ENCODE results near the gene PIN1. TPM values are rescaled to one million over a fixed set of nuclear protein-coding genes. Genes with fewer than 3 reads are reported as not detected.
"Not testable (repeated sequence)": the region's sequence is repeated elsewhere in the genome, so short reads cannot be mapped to it uniquely, and the experiment has no call there.

The PIN1 gene
- total RNA-seq: 57.0 TPM
- long read RNA-seq, full-length matches to known transcripts: 119 of 144 reads
- long read RNA-seq, partial matches to known transcripts: 4 of 144 reads
- long read RNA-seq, other reads (novel, unspliced or antisense): 21 of 144 reads

DNA sequence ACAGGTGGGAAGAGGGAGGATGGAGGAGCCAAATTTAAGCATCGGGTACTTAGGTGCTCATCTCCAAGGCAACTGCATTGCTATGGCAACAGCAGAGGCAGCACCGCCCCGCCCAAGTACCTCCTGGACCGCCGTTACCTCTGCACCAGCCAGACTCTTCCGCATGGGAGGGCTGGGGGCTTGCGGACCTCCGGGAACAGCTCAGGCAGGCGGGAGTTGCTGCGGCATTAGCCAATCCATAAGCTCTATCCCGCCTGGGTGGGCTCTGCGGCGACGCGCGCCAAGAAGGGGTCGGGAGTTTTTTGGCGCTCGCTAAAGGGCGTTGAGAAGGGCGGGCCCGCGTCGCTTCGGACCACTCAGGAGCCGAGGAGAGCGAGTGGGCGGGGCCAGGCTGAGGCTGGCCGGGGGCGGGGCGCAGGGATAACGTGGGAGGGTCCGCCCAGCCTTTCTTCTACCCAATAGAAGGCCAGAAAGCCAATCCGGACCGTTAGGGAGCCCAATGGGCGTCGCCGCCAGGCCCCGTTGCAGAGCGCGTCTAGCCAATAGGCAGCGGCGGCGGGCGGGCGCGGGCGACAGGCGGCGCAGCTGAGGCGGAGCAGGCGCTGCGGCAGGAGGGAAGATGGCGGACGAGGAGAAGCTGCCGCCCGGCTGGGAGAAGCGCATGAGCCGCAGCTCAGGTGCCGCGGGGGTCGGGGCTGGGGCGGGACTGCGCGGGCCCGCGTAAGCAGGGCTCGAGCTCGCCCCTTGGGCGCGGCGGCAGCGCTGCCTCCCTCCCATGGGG is at the start of gene PIN1:
TSS of gene PIN1 (plus strand) at position 593 of the 781 bp plus-strand sequence. CDS start at position 620, 27 bp downstream.
- Histone ChIP-seq H3K4me3 (peak within 1 kb of the TSS; percentile 98), H3K9me3 (no peaks in the 10 kb centered on the region), H3K27me3 (ENCODE audit: low read depth) (no peaks in the 10 kb centered on the region), H3K27ac (peak within 1 kb of the TSS; percentile 83), H3K36me3 (peaks cover 31% of the 10 kb centered on the region), H3K4me1 (peaks cover 16% of the 10 kb centered on the region)
- TF ChIP-seq, protein P1, sequence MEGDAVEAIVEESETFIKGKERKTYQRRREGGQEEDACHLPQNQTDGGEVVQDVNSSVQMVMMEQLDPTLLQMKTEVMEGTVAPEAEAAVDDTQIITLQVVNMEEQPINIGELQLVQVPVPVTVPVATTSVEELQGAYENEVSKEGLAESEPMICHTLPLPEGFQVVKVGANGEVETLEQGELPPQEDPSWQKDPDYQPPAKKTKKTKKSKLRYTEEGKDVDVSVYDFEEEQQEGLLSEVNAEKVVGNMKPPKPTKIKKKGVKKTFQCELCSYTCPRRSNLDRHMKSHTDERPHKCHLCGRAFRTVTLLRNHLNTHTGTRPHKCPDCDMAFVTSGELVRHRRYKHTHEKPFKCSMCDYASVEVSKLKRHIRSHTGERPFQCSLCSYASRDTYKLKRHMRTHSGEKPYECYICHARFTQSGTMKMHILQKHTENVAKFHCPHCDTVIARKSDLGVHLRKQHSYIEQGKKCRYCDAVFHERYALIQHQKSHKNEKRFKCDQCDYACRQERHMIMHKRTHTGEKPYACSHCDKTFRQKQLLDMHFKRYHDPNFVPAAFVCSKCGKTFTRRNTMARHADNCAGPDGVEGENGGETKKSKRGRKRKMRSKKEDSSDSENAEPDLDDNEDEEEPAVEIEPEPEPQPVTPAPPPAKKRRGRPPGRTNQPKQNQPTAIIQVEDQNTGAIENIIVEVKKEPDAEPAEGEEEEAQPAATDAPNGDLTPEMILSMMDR (IDR thresholded peaks at IDR 0.05): peak; percentile 80
- DNase-seq (peak; percentile 100), ATAC-seq (peak; percentile 99 to 100)
- intact Hi-C loops (cut with DNase I): no loop called here

DNA sequence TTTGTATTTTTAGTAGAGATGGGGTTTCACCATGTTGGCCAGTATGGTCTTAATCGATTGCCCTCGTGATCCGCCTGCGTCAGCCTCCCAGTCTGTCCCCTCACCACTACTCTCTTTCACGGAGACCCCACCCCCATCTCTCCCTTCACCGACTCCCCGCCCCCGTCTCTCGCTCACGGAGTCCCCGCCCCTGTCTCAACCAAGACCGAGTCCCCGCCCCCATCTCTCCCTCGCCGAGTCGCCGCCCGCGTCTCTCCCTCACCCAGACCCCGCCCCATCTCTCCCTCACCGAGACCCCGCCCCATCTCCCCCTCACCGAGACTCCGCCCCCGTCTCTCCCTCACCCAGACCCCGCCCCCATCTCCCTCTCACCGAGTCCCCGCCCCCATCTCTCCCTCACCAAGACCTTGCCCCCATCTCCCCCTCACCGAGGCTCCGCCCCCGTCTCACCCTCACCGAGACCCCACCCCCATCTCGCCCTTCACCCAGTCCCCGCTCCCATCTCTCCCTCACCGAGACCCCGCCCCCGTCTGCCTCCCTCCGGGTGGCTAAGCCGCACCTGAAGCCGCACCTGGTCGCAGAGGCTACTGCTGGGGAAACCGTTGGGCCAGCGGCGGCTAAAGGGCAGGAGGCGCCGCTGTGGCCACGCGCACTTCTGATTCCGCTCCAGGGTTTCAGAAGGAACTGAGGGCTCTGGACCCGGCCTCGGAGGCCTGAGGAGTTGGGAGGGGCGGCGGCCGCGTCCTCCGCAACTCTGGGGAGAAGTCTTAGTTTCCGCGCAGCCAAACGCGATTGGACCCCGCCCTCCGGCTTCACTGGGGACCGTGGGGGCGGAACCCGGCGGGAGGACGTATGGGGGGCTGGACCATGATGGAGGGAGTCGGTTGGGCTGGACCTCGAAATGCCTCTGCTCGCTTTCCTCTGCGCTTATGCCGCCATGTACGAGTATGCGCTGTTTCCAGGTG is 49.5 kb upstream of the PIN1 start:
- peak overlapping the region; percentile 76 for H3K4me3 ChIP-seq
- peak; percentile 95 to 97 for ATAC-seq
- no peaks in the 10 kb centered on the region for H3K36me3 ChIP-seq
- peaks cover 10% of the 10 kb centered on the region for H3K4me1 ChIP-seq
- DNase-seq: peak; percentile 98
- TF ChIP-seq, protein P1 (IDR thresholded peaks at IDR 0.05): no peak
- H3K9me3 ChIP-seq: no peaks in the 10 kb centered on the region
- H3K27me3 ChIP-seq (ENCODE audit: low read depth): no peaks in the 10 kb centered on the region
- peak overlapping the region; percentile 96 for H3K27ac ChIP-seq
- intact Hi-C loops (cut with DNase I): no loop called here

GRCh38 chr19:9786342-9786741 is 48.8 kb upstream of the PIN1 start:
- H3K4me1 ChIP-seq: peaks cover 10% of the 10 kb centered on the region
- no peaks in the 10 kb centered on the region for H3K36me3 ChIP-seq
- ATAC-seq (no peak), DNase-seq (peak; percentile 56)
- H3K27ac ChIP-seq: peak overlapping the region; percentile 96
- intact Hi-C loops (cut with DNase I): no loop called here
- H3K27me3 ChIP-seq (ENCODE audit: low read depth): no peaks in the 10 kb centered on the region
- TF ChIP-seq, protein P1 (IDR thresholded peaks at IDR 0.05): no peak
- H3K9me3 ChIP-seq: no peaks in the 10 kb centered on the region
- H3K4me3 ChIP-seq: peak overlapping the region; percentile 76

DNA sequence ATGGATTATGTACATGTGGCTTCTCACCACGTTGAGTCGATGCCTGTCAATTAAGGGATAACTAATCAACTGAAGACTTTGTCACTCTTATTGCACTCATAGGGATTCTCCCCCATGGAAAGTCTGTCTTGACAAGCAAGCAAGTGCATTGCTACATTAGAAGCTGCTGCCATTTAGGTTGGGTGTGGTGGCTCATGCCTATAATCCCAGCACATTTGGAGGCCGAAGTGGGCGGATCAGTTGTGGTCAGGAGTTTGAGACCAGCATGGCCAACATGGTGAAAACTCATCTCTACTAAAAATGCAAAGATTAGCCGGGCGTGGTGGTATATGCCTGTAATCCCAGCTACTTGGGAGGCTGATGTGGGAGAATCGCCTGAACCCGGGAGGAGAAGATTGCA is 48.3 kb upstream of the PIN1 start:
- Histone ChIP-seq H3K4me1 (peaks cover 10% of the 10 kb centered on the region), H3K4me3 (no peak overlapping the region), H3K9me3 (no peaks in the 10 kb centered on the region), H3K27me3 (ENCODE audit: low read depth) (no peaks in the 10 kb centered on the region), H3K27ac (peak overlapping the region; percentile 96), H3K36me3 (no peaks in the 10 kb centered on the region)
- TF ChIP-seq, protein P1 (IDR thresholded peaks at IDR 0.05): no peak
- ATAC-seq (no peak), DNase-seq (no peak)
- intact Hi-C loops (cut with DNase I): no loop called here

DNA sequence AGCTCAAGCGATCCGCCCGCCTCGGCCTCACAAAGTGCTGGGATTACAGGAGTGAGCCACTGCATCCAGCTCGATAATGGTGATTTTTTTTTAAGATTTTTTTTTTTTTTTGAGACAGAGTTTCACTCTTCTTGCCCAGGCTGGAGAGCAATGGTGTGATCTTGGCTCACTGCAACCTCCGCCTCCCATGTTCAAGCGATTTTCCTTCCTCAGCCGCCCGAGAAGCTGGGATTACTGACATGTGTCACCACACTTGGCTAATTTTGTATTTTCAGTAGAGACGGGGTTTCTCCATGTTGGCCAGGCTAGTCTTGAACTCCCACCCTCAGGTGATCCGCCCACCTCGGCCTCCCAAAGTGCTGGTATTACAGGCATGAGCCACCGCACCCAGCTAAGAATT is 46.5 kb upstream of the PIN1 start:
- H3K36me3 ChIP-seq; H3K27me3 ChIP-seq (ENCODE audit: low read depth); H3K4me3 ChIP-seq; H3K27ac ChIP-seq; DNase-seq; intact Hi-C loops (cut with DNase I); ATAC-seq; H3K9me3 ChIP-seq; H3K4me1 ChIP-seq: not testable (repeated sequence)
